B cell (primary cell): ENCODE measurements around the gene WNT6.

Experiments
- CTCF ChIP-seq: fragments of 200-600 bp; IDR thresholded peaks from one replicate; pipeline ENCODE4 v1.8.0; 2022; ENCODE audit warnings: antibody characterized with exemption, mild to moderate bottlenecking
- EZH2 ChIP-seq: IDR thresholded peaks from 2 replicates; pipeline ENCODE4 v1.6.1; 2012; ENCODE audit warnings: borderline replicate concordance, low read depth, mild to moderate bottlenecking, moderate library complexity, low read length; ENCODE audit not compliant: insufficient read depth, poor library complexity, severe bottlenecking

GRCh38 chr2:218855305-218856166 is 4.1 kb upstream of the WNT6 start:
- TF ChIP-seq EZH2 (no peak), CTCF (no peak)
